HCT116 (cell line): ENCODE results near the gene FRMD4A. TPM values are rescaled to one million over a fixed set of nuclear protein-coding genes. Genes with fewer than 3 reads are reported as not detected.

ENCODE experiments used
- ATAC-seq: fragments of 200-7000 bp; cut with Tn5 transposase; 2 replicates; pipeline ENCODE4 v1.9.1; 2020; ENCODE audit warnings: mild to moderate bottlenecking, moderate library complexity
- BruUV-seq: library from RNA; stranded (reverse); fragments of 400-500 nt; replicated peaks from 2 replicates; lab custom pipeline; 2021; lab: Mats Ljungman, UMichigan
- CTCF ChIA-PET: fragments of 300-600 bp; sonication (Branson Sonifier 250); formaldehyde crosslinking; loops from one replicate; lab custom pipeline; 2021; ENCODE audit warnings: antibody characterized with exemption; lab: Charles Lee
- POLR2A ChIA-PET: fragments of 300-600, 350-600 bp; sonication (Branson Sonifier 250); formaldehyde crosslinking; loops from one replicate; lab custom pipeline; 2021; ENCODE audit warnings: antibody characterized with exemption; lab: Charles Lee
- RAD21 ChIA-PET, 2 experiments: fragments of 300-600 bp; sonication (Branson Sonifier 250); formaldehyde crosslinking; loops; one replicate each; lab custom pipeline; 2023; ENCODE audit warnings: low total read pairs in 2 of 2; ENCODE audit not compliant: uncharacterized antibody in 2 of 2, unreplicated experiment in 2 of 2, low non-redundant PET in 1 of 2; lab: Charles Lee
- DNase-seq: peaks from one replicate; pipeline ENCODE4 v3.0.0-alpha.2; 2010; ENCODE audit warnings: low read depth, low spot score
- H2AFZ ChIP-seq: fragments of 200-600 bp; shearing (Covaris generic), sonication (generic); 2 replicates; pipeline ENCODE4 v1.6.1; 2017; ENCODE audit warnings: low read depth, mixed run types, mixed read lengths, antibody characterized with exemption, low read length; ENCODE audit not compliant: poor library complexity, severe bottlenecking
- H3K27ac ChIP-seq: 2 replicates; pipeline ENCODE4 v1.5.1; 2012; ENCODE audit warnings: low read depth, low read length
- H3K27me3 ChIP-seq: fragments of 200-600 bp; sonication (generic); 2 replicates; pipeline ENCODE4 v1.6.1; 2016; ENCODE audit warnings: mixed run types, low read length, mixed read lengths; ENCODE audit not compliant: insufficient read depth
- H3K36me3 ChIP-seq, 2 experiments: fragments of 200-500 bp in 1 of 2; fragments of 200-600 bp in 1 of 2; sonication (Bioruptor generic) in 1 of 2; sonication (generic) in 1 of 2; 2 replicates each; pipeline versions ENCODE4 v1.5.1 to v1.6.1; 2014 to 2016; ENCODE audit warnings: low read length in 2 of 2, inconsistent platforms in 1 of 2, mixed read lengths in 1 of 2, mixed run types in 1 of 2; ENCODE audit not compliant: insufficient read depth in 2 of 2, control insufficient read depth in 1 of 2
- H3K4me1 ChIP-seq, 2 experiments: fragments of 200-600 bp in 1 of 2; sonication (generic) in 1 of 2; 2 replicates each; pipeline versions ENCODE4 v1.5.1 to v1.6.1; 2012 to 2017; ENCODE audit warnings: low read length in 2 of 2, inconsistent platforms in 1 of 2, mild to moderate bottlenecking in 1 of 2, mixed read lengths in 1 of 2, mixed run types in 1 of 2, moderate library complexity in 1 of 2; ENCODE audit not compliant: insufficient read depth in 2 of 2, control insufficient read depth in 1 of 2
- H3K4me2 ChIP-seq: fragments of 200-600 bp; sonication (generic); 2 replicates; pipeline ENCODE4 v1.6.1; 2017; ENCODE audit warnings: mixed run types, low read length, mixed read lengths
- H3K4me3 ChIP-seq, 2 experiments: fragments of 200-600 bp in 1 of 2; sonication (generic) in 1 of 2; replicated peaks in 1 of 2; 2 replicates each; pipeline ENCODE4 v1.5.1; 2011 to 2016; ENCODE audit warnings: low read length in 2 of 2, control low read depth in 1 of 2, low read depth in 1 of 2, mild to moderate bottlenecking in 1 of 2, mixed read lengths in 1 of 2, mixed run types in 1 of 2
- H3K79me2 ChIP-seq: fragments of 200-600 bp; sonication (generic); 2 replicates; pipeline ENCODE4 v1.6.1; 2017; ENCODE audit warnings: mild to moderate bottlenecking, mixed run types, low read length, moderate library complexity, mixed read lengths; ENCODE audit not compliant: insufficient read depth
- H3K9ac ChIP-seq: fragments of 200-600 bp; sonication (generic); 2 replicates; pipeline ENCODE4 v1.6.1; 2016; ENCODE audit warnings: low read length, mixed read lengths
- H3K9me2 ChIP-seq: fragments of 200-600 bp; sonication (generic), shearing (Covaris generic); 2 replicates; pipeline ENCODE4 v1.6.1; 2017; ENCODE audit warnings: mixed run types, mild to moderate bottlenecking, moderate library complexity; ENCODE audit not compliant: insufficient read depth
- H3K9me3 ChIP-seq, 2 experiments: fragments of 200-500 bp in 1 of 2; fragments of 200-600 bp in 1 of 2; sonication (Bioruptor generic) in 1 of 2; sonication (generic) in 1 of 2; 2 replicates each; pipeline ENCODE4 v1.6.1; 2014 to 2017; ENCODE audit warnings: low read length in 2 of 2, mixed read lengths in 2 of 2, inconsistent platforms in 1 of 2, low read depth in 1 of 2, mild to moderate bottlenecking in 1 of 2, mixed run types in 1 of 2, moderate library complexity in 1 of 2; ENCODE audit not compliant: control insufficient read depth in 1 of 2, insufficient read depth in 1 of 2
- H4K20me1 ChIP-seq: fragments of 200-600 bp; sonication (generic), shearing (Covaris generic); 2 replicates; pipeline ENCODE4 v1.6.1; 2017; ENCODE audit warnings: mixed run types, mild to moderate bottlenecking, moderate library complexity; ENCODE audit not compliant: insufficient read depth
- ATF3 ChIP-seq: IDR thresholded peaks from 2 replicates; pipeline ENCODE4 v1.6.1; 2012
- CBX3 ChIP-seq: IDR thresholded peaks from 2 replicates; pipeline ENCODE4 v1.6.1; 2012; ENCODE audit warnings: low read depth
- ELF1 ChIP-seq: IDR thresholded peaks from 2 replicates; pipeline ENCODE4 v1.6.1; 2012; ENCODE audit warnings: low read depth, borderline replicate concordance
- EZH2 ChIP-seq: fragments of 200-600 bp; sonication (generic); IDR thresholded peaks from 2 replicates; pipeline ENCODE4 v1.6.1; 2017; ENCODE audit warnings: antibody characterized with exemption, mixed run types
- FOSL1 ChIP-seq: IDR thresholded peaks from 2 replicates; pipeline ENCODE4 v1.6.1; 2012; ENCODE audit warnings: low read depth
- POLR2AphosphoS5 ChIP-seq: IDR thresholded peaks from 2 replicates; pipeline ENCODE4 v1.6.1; 2011; ENCODE audit warnings: mild to moderate bottlenecking, low read depth, low read length, moderate library complexity
- RAD21 ChIP-seq: IDR thresholded peaks from 2 replicates; pipeline ENCODE4 v1.6.1; 2012; ENCODE audit warnings: low read depth, mild to moderate bottlenecking
- SIN3A ChIP-seq: IDR thresholded peaks from 2 replicates; pipeline ENCODE4 v1.6.1; 2012; ENCODE audit warnings: low read depth
- SP1 ChIP-seq: IDR thresholded peaks from 2 replicates; pipeline ENCODE4 v1.6.1; 2012; ENCODE audit warnings: low read depth
- YY1 ChIP-seq: IDR thresholded peaks from 2 replicates; pipeline ENCODE4 v1.6.1; 2011; ENCODE audit warnings: low read length, low read depth, moderate library complexity, mild to moderate bottlenecking; ENCODE audit not compliant: insufficient replicate concordance; ENCODE audit errors: extremely low read depth
- ZBTB33 ChIP-seq: IDR thresholded peaks from 2 replicates; pipeline ENCODE4 v1.6.1; 2011; ENCODE audit warnings: mild to moderate bottlenecking, low read length, moderate library complexity; ENCODE audit not compliant: insufficient replicate concordance; ENCODE audit errors: extremely low read depth
- ZFX ChIP-seq: fragments of 450-650 bp; IDR thresholded peaks from 2 replicates; pipeline ENCODE4 v1.6.1; 2017
- intact Hi-C: fragments of 100-400 bp; cut with micrococcal nuclease; formaldehyde crosslinking; loops from 2 replicates; pipeline ENCODE4 v1.10.0; 2022
- total RNA-seq: library from RNA; stranded (reverse); gene quantifications from one replicate; pipeline ENCODE4 v1.2.1, GENCODE V29; 2021; ENCODE audit not compliant: unreplicated experiment
- TF ChIP-seq, protein P1 (sequence below): IDR thresholded peaks from 2 replicates; pipeline ENCODE4 v1.6.1; 2012
- TF ChIP-seq, protein P2 (sequence below): IDR thresholded peaks from 2 replicates; pipeline ENCODE4 v1.6.1; 2012; ENCODE audit warnings: low read depth
- TF ChIP-seq, protein P3 (sequence below), 3 experiments: fragments of 200-600 bp in 1 of 3; sonication (generic) in 1 of 3; IDR thresholded peaks in 2 of 3; conservative IDR thresholded peaks in 1 of 3; 2 replicates each; pipeline ENCODE4 v1.5.1; 2012 to 2017; ENCODE audit warnings: low read depth in 2 of 3, low read length in 2 of 3, antibody characterized with exemption in 1 of 3, borderline replicate concordance in 1 of 3, control low read depth in 1 of 3, mild to moderate bottlenecking in 1 of 3, mixed read lengths in 1 of 3, mixed run types in 1 of 3, moderate library complexity in 1 of 3; ENCODE audit not compliant: insufficient read depth in 1 of 3

The FRMD4A gene
- total RNA-seq, 1 experiment from 2014 or later, result 0.20 TPM

DNA sequence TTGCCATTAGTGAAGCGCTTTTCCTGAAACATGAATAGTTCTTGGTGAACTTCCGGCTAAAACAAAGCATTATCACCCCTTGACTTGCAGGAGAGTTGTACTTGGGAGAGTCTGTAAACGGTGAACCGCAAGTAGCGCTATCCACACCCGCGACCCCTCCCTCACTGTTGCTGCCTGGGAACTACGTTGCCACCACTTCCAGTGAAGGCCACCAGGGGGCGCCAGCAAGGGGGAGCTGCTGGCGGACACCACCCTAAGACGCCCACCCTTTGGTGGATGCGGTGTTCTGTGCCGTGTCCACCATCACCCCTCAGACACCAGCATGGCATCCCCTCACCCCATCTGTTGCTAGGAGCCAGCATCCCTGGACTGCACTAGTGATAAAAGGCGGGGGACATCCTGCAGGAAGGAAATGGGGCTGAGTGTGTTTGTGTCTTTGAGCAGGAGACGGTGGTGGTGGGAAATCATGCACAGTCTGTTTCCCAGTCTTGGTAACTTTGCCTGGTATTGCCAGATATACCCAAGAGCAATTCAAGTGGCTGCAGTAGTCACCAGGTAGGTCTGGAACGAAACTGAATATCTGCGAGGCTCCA, 298.2 kb downstream of the FRMD4A start:
- no peak overlapping the region for H2AFZ ChIP-seq
- CTCF ChIA-PET, result interaction anchor here (0.6 to 1.0 kb wide), 6 partner anchors 9 to 31 kb away, joined by 3 to 6 read pairs (median 4); no protein-coding TSS in a partner anchor
- intact Hi-C loops, result no loop called here

More for the DNA sequence above, 298.2 kb downstream of the FRMD4A start:
- ChIA-PET RAD21 (no interaction called here), POLR2A (no interaction called here)
- BruUV-seq, result no TSS peak
- H3K4me1 ChIP-seq, result no peaks in the 10 kb centered on the region
- H3K79me2 ChIP-seq, result no peaks in the 10 kb centered on the region
- TF ChIP-seq ZFX (no peak), ZBTB33 (no peak), CBX3 (no peak), POLR2AphosphoS5 (no peak), ELF1 (no peak), RAD21 (peak; percentile 43), YY1 (no peak), SP1 (no peak), ATF3 (no peak), SIN3A (no peak), FOSL1 (no peak), EZH2 (no peak)
- TF ChIP-seq, protein P1, sequence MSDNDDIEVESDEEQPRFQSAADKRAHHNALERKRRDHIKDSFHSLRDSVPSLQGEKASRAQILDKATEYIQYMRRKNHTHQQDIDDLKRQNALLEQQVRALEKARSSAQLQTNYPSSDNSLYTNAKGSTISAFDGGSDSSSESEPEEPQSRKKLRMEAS, result no peak
- TF ChIP-seq, protein P2, sequence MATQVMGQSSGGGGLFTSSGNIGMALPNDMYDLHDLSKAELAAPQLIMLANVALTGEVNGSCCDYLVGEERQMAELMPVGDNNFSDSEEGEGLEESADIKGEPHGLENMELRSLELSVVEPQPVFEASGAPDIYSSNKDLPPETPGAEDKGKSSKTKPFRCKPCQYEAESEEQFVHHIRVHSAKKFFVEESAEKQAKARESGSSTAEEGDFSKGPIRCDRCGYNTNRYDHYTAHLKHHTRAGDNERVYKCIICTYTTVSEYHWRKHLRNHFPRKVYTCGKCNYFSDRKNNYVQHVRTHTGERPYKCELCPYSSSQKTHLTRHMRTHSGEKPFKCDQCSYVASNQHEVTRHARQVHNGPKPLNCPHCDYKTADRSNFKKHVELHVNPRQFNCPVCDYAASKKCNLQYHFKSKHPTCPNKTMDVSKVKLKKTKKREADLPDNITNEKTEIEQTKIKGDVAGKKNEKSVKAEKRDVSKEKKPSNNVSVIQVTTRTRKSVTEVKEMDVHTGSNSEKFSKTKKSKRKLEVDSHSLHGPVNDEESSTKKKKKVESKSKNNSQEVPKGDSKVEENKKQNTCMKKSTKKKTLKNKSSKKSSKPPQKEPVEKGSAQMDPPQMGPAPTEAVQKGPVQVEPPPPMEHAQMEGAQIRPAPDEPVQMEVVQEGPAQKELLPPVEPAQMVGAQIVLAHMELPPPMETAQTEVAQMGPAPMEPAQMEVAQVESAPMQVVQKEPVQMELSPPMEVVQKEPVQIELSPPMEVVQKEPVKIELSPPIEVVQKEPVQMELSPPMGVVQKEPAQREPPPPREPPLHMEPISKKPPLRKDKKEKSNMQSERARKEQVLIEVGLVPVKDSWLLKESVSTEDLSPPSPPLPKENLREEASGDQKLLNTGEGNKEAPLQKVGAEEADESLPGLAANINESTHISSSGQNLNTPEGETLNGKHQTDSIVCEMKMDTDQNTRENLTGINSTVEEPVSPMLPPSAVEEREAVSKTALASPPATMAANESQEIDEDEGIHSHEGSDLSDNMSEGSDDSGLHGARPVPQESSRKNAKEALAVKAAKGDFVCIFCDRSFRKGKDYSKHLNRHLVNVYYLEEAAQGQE, result no peak
- TF ChIP-seq, protein P3, sequence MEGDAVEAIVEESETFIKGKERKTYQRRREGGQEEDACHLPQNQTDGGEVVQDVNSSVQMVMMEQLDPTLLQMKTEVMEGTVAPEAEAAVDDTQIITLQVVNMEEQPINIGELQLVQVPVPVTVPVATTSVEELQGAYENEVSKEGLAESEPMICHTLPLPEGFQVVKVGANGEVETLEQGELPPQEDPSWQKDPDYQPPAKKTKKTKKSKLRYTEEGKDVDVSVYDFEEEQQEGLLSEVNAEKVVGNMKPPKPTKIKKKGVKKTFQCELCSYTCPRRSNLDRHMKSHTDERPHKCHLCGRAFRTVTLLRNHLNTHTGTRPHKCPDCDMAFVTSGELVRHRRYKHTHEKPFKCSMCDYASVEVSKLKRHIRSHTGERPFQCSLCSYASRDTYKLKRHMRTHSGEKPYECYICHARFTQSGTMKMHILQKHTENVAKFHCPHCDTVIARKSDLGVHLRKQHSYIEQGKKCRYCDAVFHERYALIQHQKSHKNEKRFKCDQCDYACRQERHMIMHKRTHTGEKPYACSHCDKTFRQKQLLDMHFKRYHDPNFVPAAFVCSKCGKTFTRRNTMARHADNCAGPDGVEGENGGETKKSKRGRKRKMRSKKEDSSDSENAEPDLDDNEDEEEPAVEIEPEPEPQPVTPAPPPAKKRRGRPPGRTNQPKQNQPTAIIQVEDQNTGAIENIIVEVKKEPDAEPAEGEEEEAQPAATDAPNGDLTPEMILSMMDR (IDR thresholded peaks at IDR 0.05 in 2 of 3, conservative IDR thresholded peaks at IDR 0.05 in 1 of 3; ENCODE audit: borderline replicate concordance in 1 of 3, insufficient read depth in 1 of 3, low read depth in 2 of 3, low read length in 2 of 3), result peak; percentile 31 to 99 (median 98); a peak in 4 of 6 replicates
- TF ChIP-seq, all 23 proteins: peak for 2
- Histone ChIP-seq H3K36me3 (no peaks in the 10 kb centered on the region), H3K4me2 (no peak overlapping the region), H3K9ac (no peak overlapping the region), H3K27me3 (peaks cover 48% of the 10 kb centered on the region), H4K20me1 (no peaks in the 10 kb centered on the region), H3K9me2 (no peaks in the 10 kb centered on the region), H3K27ac (no peak overlapping the region), H3K9me3 (no peaks in the 10 kb centered on the region), H3K4me3 (no peak overlapping the region)
- peak; percentile 2 for DNase-seq
- peak; percentile 90 for ATAC-seq
